Measurements from ENCODE around the gene CAPZA3.
"Not testable (repeated sequence)": the region's sequence is repeated elsewhere in the genome, so short reads cannot be mapped to it uniquely, and the experiment has no call there.

Gene CAPZA3

GRCh38 chr12:18723752-18724151, 14.2 kb upstream of the CAPZA3 start:
- DNase-seq (ENCODE audit: low spot score in 2 of 2), result no peak
- H3K27ac Mint-ChIP-seq, result no peak overlapping the region
- H3K27me3 Mint-ChIP-seq, result no peaks in the 10 kb centered on the region
- no peak overlapping the region for H3K4me3 Mint-ChIP-seq
- peaks cover 8% of the 10 kb centered on the region for H3K9me3 Mint-ChIP-seq
- ATAC-seq (ENCODE audit: low read depth), result no peak
- no peaks in the 10 kb centered on the region for H3K36me3 Mint-ChIP-seq
- H3K4me1 Mint-ChIP-seq, result no peaks in the 10 kb centered on the region

DNA sequence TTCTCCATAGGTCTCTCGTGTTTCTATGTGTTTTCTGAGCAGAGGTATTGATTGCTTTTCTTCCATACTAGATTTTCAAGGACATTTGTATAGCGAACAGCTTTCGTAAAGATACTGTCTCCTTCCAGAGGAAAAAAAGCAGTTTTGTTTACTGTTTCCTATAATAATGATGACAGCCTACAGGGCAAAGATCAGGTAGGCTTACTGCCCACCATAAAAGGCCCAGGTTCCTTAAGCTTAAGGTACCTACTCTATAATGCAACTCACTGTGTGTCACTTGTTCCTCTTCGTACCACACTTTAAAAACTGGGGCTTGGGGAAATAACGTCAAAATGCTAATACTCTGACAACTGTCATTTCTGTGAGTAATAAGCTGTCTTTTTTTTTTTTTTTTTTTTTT, 6.8 kb upstream of the CAPZA3 start:
- no peaks in the 10 kb centered on the region for H3K27me3 Mint-ChIP-seq
- H3K36me3 Mint-ChIP-seq, result no peaks in the 10 kb centered on the region
- H3K27ac Mint-ChIP-seq, result no peak overlapping the region
- DNase-seq (ENCODE audit: low spot score in 2 of 2), result no peak
- no peak for ATAC-seq (ENCODE audit: low read depth)
- H3K4me1 Mint-ChIP-seq, result no peaks in the 10 kb centered on the region
- peaks cover 11% of the 10 kb centered on the region for H3K9me3 Mint-ChIP-seq
- no peak overlapping the region for H3K4me3 Mint-ChIP-seq

DNA sequence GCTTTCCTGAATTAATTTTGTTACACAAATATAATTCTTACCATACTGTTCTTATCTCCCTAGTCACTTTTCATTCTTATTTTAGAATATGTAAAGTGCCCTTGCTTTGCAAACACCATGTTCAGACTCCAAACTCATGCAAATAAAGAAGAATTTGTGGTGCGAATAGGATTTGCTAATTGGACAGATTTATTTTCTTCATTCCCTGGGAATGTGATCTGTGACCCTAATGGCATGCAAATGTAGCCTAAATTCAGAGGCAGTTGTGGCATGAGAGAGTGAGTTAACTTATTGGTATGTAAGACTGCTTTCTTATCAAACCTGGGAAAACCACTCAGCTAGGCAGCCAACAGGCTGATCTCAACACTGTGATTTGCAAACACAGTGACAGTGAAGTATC, 10.0 kb downstream of the CAPZA3 start:
- H3K9me3 Mint-ChIP-seq, result peaks cover 10% of the 10 kb centered on the region
- no peaks in the 10 kb centered on the region for H3K27me3 Mint-ChIP-seq
- DNase-seq (ENCODE audit: low spot score in 2 of 2) (no peak), ATAC-seq (ENCODE audit: low read depth) (no peak)
- H3K36me3 Mint-ChIP-seq, result no peaks in the 10 kb centered on the region
- no peaks in the 10 kb centered on the region for H3K4me1 Mint-ChIP-seq
- H3K4me3 Mint-ChIP-seq, result no peak overlapping the region
- no peak overlapping the region for H3K27ac Mint-ChIP-seq

GRCh38 chr12:18749386-18749957, 11.6 kb downstream of the CAPZA3 start:
- Mint-ChIP-seq H3K27me3 (no peaks in the 10 kb centered on the region), H3K27ac (no peak overlapping the region), H3K4me3 (no peak overlapping the region), H3K9me3 (peaks cover 3% of the 10 kb centered on the region), H3K36me3 (no peaks in the 10 kb centered on the region), H3K4me1 (no peaks in the 10 kb centered on the region)
- DNase-seq (ENCODE audit: low spot score in 2 of 2) (no peak), ATAC-seq (ENCODE audit: low read depth) (no peak)

GRCh38 chr12:18750085-18750484, 12.2 kb downstream of the CAPZA3 start:
- Mint-ChIP-seq H3K27ac (no peak overlapping the region), H3K4me1 (no peaks in the 10 kb centered on the region), H3K4me3 (no peak overlapping the region)

DNA sequence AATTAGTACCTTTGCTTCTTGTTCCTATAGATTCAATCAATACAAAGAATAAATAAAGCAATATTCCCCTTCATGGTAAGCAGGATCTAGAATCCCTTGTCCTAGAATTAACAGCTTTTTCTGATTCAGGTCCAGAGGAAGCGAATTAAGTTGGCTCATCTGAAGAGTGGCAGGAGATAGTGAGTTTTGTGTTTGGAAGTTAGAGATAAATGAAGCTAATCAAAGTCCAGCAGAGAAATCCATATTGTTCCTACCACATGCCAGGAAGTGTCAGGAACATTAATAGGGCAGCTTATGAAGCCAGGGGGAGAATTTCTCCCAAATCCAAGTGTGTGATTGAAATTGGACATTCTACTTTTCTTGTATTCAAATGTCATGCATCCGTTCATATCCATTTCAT, 13.9 kb downstream of the CAPZA3 start:
- H3K4me1 Mint-ChIP-seq, result no peaks in the 10 kb centered on the region
- H3K36me3 Mint-ChIP-seq, result no peaks in the 10 kb centered on the region
- no peak for ATAC-seq (ENCODE audit: low read depth)
- H3K4me3 Mint-ChIP-seq, result no peak overlapping the region
- no peaks in the 10 kb centered on the region for H3K27me3 Mint-ChIP-seq
- H3K9me3 Mint-ChIP-seq, result no peaks in the 10 kb centered on the region
- H3K27ac Mint-ChIP-seq, result no peak overlapping the region
- no peak for DNase-seq (ENCODE audit: low spot score in 2 of 2)

More at GRCh38 chr12:18750085-18750484, 12.2 kb downstream of the CAPZA3 start:
- Mint-ChIP-seq H3K9me3 (peaks cover 3% of the 10 kb centered on the region), H3K36me3 (no peaks in the 10 kb centered on the region), H3K27me3 (no peaks in the 10 kb centered on the region)
- DNase-seq (ENCODE audit: low spot score in 2 of 2), result no peak
- ATAC-seq (ENCODE audit: low read depth), result no peak

GRCh38 chr12:18752280-18752920, 14.5 kb downstream of the CAPZA3 start:
- ATAC-seq (ENCODE audit: low read depth) (no peak), DNase-seq (ENCODE audit: low spot score in 2 of 2) (no peak)

DNA sequence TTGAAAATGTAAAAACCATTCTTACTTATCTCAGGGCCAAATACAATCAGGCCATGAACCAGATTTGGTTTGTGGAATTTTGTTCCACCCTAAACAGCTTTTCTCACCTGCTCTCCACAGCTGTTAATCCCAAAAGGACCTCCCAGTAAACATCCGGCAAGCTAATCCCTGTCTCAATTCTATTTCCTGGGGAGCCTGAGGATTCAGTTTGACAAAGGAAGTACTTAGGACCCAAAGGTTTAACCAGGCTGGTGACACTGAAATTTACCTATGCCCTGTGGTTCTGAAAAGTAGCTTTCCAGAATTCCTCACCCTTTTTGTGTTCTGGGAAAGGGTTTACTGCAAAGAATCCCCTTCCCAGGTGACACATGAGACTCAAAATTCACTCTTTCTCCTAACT, 15.0 kb downstream of the CAPZA3 start:
- Mint-ChIP-seq H3K4me1 (no peaks in the 10 kb centered on the region), H3K27me3 (no peaks in the 10 kb centered on the region)
- ATAC-seq (ENCODE audit: low read depth), result no peak

More at GRCh38 chr12:18752280-18752920, 14.5 kb downstream of the CAPZA3 start:
- no peak overlapping the region for H3K27ac Mint-ChIP-seq
- H3K9me3 Mint-ChIP-seq, result no peaks in the 10 kb centered on the region
- H3K4me1 Mint-ChIP-seq, result no peaks in the 10 kb centered on the region
- H3K27me3 Mint-ChIP-seq, result no peaks in the 10 kb centered on the region
- no peaks in the 10 kb centered on the region for H3K36me3 Mint-ChIP-seq
- H3K4me3 Mint-ChIP-seq, result no peak overlapping the region

GRCh38 chr12:18753481-18754123, 15.7 kb downstream of the CAPZA3 start:
- Mint-ChIP-seq H3K4me3 (no peak overlapping the region), H3K27ac (no peak overlapping the region), H3K9me3 (peaks cover 2% of the 10 kb centered on the region), H3K36me3 (no peaks in the 10 kb centered on the region), H3K27me3 (no peaks in the 10 kb centered on the region), H3K4me1 (no peaks in the 10 kb centered on the region)
- no peak for DNase-seq (ENCODE audit: low spot score in 2 of 2)
- no peak for ATAC-seq (ENCODE audit: low read depth)

More for the DNA sequence above, 15.0 kb downstream of the CAPZA3 start:
- Mint-ChIP-seq H3K9me3 (no peaks in the 10 kb centered on the region), H3K27ac (no peak overlapping the region), H3K36me3 (no peaks in the 10 kb centered on the region), H3K4me3 (no peak overlapping the region)
- DNase-seq (ENCODE audit: low spot score in 2 of 2), result no peak

- Mint-ChIP-seq H3K9me3 (peaks cover 2% of the 10 kb centered on the region), H3K27ac (no peak overlapping the region), H3K4me1 (no peaks in the 10 kb centered on the region), H3K36me3 (no peaks in the 10 kb centered on the region), H3K27me3 (no peaks in the 10 kb centered on the region), H3K4me3 (no peak overlapping the region)
- no peak for DNase-seq (ENCODE audit: low spot score in 2 of 2)
- no peak for ATAC-seq (ENCODE audit: low read depth)
Measured at GRCh38 chr12:18754124-18754707, 16.3 kb downstream of the CAPZA3 start.

GRCh38 chr12:18755341-18755740, 17.4 kb downstream of the CAPZA3 start:
- ATAC-seq (ENCODE audit: low read depth) (no peak), DNase-seq (ENCODE audit: low spot score in 2 of 2) (no peak)
- Mint-ChIP-seq H3K9me3 (peaks cover 2% of the 10 kb centered on the region), H3K27ac (no peak overlapping the region), H3K36me3 (no peaks in the 10 kb centered on the region), H3K27me3 (no peaks in the 10 kb centered on the region), H3K4me3 (no peak overlapping the region), H3K4me1 (no peaks in the 10 kb centered on the region)

DNA sequence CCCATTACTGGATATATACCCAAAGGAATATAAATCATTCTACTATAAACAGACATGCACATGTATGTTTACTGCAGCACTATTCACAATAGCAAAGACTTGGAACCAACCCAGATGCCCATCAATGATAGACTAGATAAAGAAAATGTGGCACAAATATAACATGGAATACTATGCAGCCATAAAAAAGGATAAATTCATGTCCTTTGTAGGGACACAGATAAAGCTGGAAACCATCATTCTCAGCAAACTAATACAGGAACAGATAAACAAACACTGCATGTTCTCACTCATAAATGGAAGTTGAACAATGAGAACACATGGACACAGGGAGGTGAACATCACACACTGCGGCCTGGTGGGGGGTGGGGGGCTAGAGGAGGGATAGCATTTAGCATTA, 28.6 kb downstream of the CAPZA3 start:
- not testable (repeated sequence) for H3K4me1 Mint-ChIP-seq; H3K27ac Mint-ChIP-seq; H3K36me3 Mint-ChIP-seq; ATAC-seq (ENCODE audit: low read depth); H3K4me3 Mint-ChIP-seq; DNase-seq (ENCODE audit: low spot score in 2 of 2); H3K27me3 Mint-ChIP-seq
- H3K9me3 Mint-ChIP-seq, result peaks cover 15% of the 10 kb centered on the region

GRCh38 chr12:18782827-18783226, 44.9 kb downstream of the CAPZA3 start:
- H3K4me3 Mint-ChIP-seq, result no peak overlapping the region
- H3K27me3 Mint-ChIP-seq, result no peaks in the 10 kb centered on the region
- ATAC-seq (ENCODE audit: low read depth), result no peak
- H3K27ac Mint-ChIP-seq, result no peak overlapping the region
- no peaks in the 10 kb centered on the region for H3K4me1 Mint-ChIP-seq
- no peak for DNase-seq (ENCODE audit: low spot score in 2 of 2)
- no peaks in the 10 kb centered on the region for H3K36me3 Mint-ChIP-seq
- peaks cover 8% of the 10 kb centered on the region for H3K9me3 Mint-ChIP-seq

DNA sequence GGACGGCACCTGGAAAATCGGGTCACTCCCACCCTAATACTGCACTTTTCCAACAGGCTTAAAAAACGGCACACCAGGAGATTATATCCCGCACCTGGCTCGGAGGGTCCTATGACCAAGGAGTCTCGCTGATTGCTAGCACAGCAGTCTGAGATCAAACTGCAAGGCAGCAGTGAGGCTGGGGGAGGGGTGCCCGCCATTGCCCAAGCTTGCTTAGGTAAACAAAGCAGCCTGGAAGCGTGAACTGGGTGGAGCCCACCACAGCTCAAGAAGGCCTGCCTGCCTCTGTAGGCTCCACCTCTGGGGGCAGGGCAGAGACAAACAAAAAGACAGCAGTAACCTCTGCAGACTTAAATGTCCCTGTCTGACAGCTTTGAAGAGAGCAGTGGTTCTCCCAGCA, 47.5 kb downstream of the CAPZA3 start:
- H3K27me3 Mint-ChIP-seq; H3K4me3 Mint-ChIP-seq; H3K9me3 Mint-ChIP-seq; H3K4me1 Mint-ChIP-seq; ATAC-seq (ENCODE audit: low read depth); DNase-seq (ENCODE audit: low spot score in 2 of 2); H3K36me3 Mint-ChIP-seq; H3K27ac Mint-ChIP-seq: not testable (repeated sequence)

Measured in memory B cell (primary cell).